Omental fat pad (tissue), 4 donors: Measurements from ENCODE around the gene EYA3. TPM values are rescaled to one million over a fixed set of nuclear protein-coding genes. Genes with fewer than 3 reads are reported as not detected.

Experiments used
- ATAC-seq: fragments of 150-250 bp; one replicate; pipeline ENCODE4 v1.9.1; 2016; ENCODE audit warnings: mild to moderate bottlenecking, moderate library complexity; ENCODE audit not compliant: low FRiP score
- DNase-seq: peaks from one replicate; pipeline ENCODE4 v3.0.0-alpha.2; 2019; ENCODE audit warnings: low spot score
- total RNA-seq, 4 donors: library from RNA; depleted of rRNA; stranded (reverse); fragments of >200 nt; gene quantifications; one replicate each; pipeline ENCODE4 v1.1.0, GENCODE V29; 2016
- TF ChIP-seq, protein P1 (sequence below), 3 donors: fragments of 450-650 bp; IDR thresholded peaks; one replicate each; pipeline ENCODE4 v1.5.1; 2016 to 2017; ENCODE audit warnings: antibody characterized with exemption in 3 of 3, mild to moderate bottlenecking in 3 of 3, moderate library complexity in 2 of 3

EYA3 gene
- total RNA-seq, 4 donors from 2014 or later: 7.5 to 19.6 (median 14.6) TPM

- TF ChIP-seq, protein P1, sequence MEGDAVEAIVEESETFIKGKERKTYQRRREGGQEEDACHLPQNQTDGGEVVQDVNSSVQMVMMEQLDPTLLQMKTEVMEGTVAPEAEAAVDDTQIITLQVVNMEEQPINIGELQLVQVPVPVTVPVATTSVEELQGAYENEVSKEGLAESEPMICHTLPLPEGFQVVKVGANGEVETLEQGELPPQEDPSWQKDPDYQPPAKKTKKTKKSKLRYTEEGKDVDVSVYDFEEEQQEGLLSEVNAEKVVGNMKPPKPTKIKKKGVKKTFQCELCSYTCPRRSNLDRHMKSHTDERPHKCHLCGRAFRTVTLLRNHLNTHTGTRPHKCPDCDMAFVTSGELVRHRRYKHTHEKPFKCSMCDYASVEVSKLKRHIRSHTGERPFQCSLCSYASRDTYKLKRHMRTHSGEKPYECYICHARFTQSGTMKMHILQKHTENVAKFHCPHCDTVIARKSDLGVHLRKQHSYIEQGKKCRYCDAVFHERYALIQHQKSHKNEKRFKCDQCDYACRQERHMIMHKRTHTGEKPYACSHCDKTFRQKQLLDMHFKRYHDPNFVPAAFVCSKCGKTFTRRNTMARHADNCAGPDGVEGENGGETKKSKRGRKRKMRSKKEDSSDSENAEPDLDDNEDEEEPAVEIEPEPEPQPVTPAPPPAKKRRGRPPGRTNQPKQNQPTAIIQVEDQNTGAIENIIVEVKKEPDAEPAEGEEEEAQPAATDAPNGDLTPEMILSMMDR (IDR thresholded peaks at IDR 0.05): no peak
- no peak for DNase-seq
- ATAC-seq: no peak
These were observed 16.6 kb downstream of the EYA3 start for GRCh38 chr1:28071813-28072212.

DNA sequence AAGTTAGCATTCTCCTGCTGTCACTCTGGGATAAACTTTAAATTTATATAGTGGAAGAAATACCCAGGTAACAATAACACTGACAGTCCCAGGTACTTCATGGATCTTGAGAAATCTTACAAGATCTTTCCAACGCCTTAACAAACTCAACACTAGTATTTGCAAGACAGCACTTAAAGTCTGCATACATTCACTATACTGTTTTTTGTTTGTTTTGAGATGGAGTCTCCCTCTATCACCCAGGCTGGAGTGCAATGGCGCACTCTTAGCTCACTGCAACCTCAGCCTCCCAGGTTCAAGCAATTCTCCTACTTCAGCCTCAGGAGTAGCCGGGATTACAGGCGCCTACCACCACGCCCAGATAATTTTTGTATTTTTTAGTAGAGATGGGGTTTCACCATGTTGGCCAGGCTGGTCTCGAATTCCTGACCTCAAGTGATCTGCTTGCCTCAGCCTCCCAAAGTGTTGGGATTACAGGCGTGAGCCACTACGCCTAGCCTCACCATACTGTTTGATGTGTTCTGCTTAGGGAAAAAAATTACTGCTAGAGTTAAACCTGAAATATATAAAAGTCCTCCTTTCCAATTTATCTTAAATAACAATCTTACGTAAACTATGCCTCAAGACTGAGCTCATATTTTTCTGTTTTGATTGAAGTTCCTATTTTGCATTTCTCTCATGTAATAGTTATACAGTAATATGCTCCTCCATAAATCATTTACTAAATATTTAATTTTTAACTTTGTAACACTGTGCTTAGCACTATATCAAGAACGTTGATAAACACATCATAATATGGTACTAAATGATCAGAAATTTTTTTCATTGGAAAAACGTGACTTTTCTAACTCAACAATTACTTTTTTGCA is 17.5 kb downstream of the EYA3 start:
- DNase-seq: no peak
- no peak for ATAC-seq
- TF ChIP-seq, protein P1 (IDR thresholded peaks at IDR 0.05): no peak

GRCh38 chr1:28067523-28068090 is 20.8 kb downstream of the EYA3 start:
- TF ChIP-seq, protein P1 (IDR thresholded peaks at IDR 0.05): no peak
- ATAC-seq (no peak), DNase-seq (no peak)

- DNase-seq: no peak
- TF ChIP-seq, protein P1 (IDR thresholded peaks at IDR 0.05): no peak
- no peak for ATAC-seq
These were observed 21.8 kb downstream of the EYA3 start for GRCh38 chr1:28066393-28067154.

- TF ChIP-seq, protein P1 (IDR thresholded peaks at IDR 0.05): no peak
- ATAC-seq (no peak), DNase-seq (no peak)
These were observed 24.3 kb downstream of the EYA3 start for GRCh38 chr1:28064064-28064463.

GRCh38 chr1:28062806-28063205 is 25.6 kb downstream of the EYA3 start:
- ATAC-seq: no peak
- DNase-seq: no peak
- TF ChIP-seq, protein P1 (IDR thresholded peaks at IDR 0.05): no peak
